SK-N-SH (cell line): Measurements from ENCODE around the gene LRRC38. TPM values are rescaled to one million over a fixed set of nuclear protein-coding genes. Genes with fewer than 3 reads are reported as not detected.
"Not testable (repeated sequence)": the region's sequence is repeated elsewhere in the genome, so short reads cannot be mapped to it uniquely, and the experiment has no call there.

Source experiments
- CTCF ChIA-PET: fragments of 300-600, 350-600 bp; formaldehyde crosslinking; extraction: SDS; loops from one replicate; lab custom pipeline; 2021; lab: Yijun Ruan, JAX
- POLR2A ChIA-PET: fragments of 350-600 bp; sonication (Branson Sonifier 250); formaldehyde crosslinking; extraction: SDS; loops from one replicate; lab custom pipeline; 2020; ENCODE audit warnings: antibody characterized with exemption, inconsistent platforms; lab: Yijun Ruan, JAX
- DNase-seq: peaks from one replicate; pipeline ENCODE4 v3.0.0; 2012
- H2AFZ ChIP-seq: fragments of 200-600 bp; sonication (generic); 2 replicates; pipeline ENCODE4 v1.8.1; 2016; ENCODE audit warnings: antibody characterized with exemption, mild to moderate bottlenecking, low read depth
- H3F3A ChIP-seq: fragments of 200-600 bp; sonication (generic); replicated peaks from 2 replicates; pipeline ENCODE3; 2016; ENCODE audit warnings: antibody characterized with exemption, mild to moderate bottlenecking; ENCODE audit not compliant: insufficient read depth
- H3K27ac ChIP-seq, 2 experiments: fragments of 200-500 bp in 1 of 2; fragments of 200-600 bp in 1 of 2; sonication (Bioruptor generic) in 1 of 2; sonication (generic), shearing (Covaris generic) in 1 of 2; 2 replicates each; pipeline versions ENCODE4 v1.5.1 to v1.6.1; 2014 to 2016; ENCODE audit warnings: low read depth in 2 of 2, inconsistent platforms in 1 of 2, low read length in 1 of 2, mild to moderate bottlenecking in 1 of 2, mixed read lengths in 1 of 2
- H3K27me3 ChIP-seq: fragments of 200-600 bp; sonication (generic), shearing (Covaris generic); 2 replicates; pipeline ENCODE4 v1.6.1; 2016; ENCODE audit warnings: mixed run types; ENCODE audit not compliant: insufficient read depth
- H3K36me3 ChIP-seq, 2 experiments: fragments of 200-500 bp in 1 of 2; fragments of 200-600 bp in 1 of 2; sonication (Bioruptor generic) in 1 of 2; sonication (generic) in 1 of 2; replicated peaks in 1 of 2; 2 replicates each; pipeline versions ENCODE3 to v1.5.1; 2014 to 2016; ENCODE audit warnings: low read length in 1 of 2, mild to moderate bottlenecking in 1 of 2; ENCODE audit not compliant: insufficient read depth in 2 of 2, control insufficient read depth in 1 of 2
- H3K4me1 ChIP-seq, 2 experiments: fragments of 200-500 bp in 1 of 2; fragments of 200-600 bp in 1 of 2; sonication (Bioruptor generic) in 1 of 2; sonication (generic), shearing (Covaris generic) in 1 of 2; 2 replicates each; pipeline versions ENCODE4 v1.5.1 to v1.6.1; 2014 to 2016; ENCODE audit warnings: low read depth in 1 of 2, low read length in 1 of 2, mixed run types in 1 of 2; ENCODE audit not compliant: insufficient read depth in 2 of 2, control insufficient read depth in 1 of 2
- H3K4me2 ChIP-seq: fragments of 200-600 bp; sonication (generic), shearing (Covaris generic); 2 replicates; pipeline ENCODE4 v1.6.1; 2017; ENCODE audit warnings: mixed run types
- H3K4me3 ChIP-seq, 2 experiments: fragments of 200-500 bp in 1 of 2; fragments of 200-600 bp in 1 of 2; sonication (Bioruptor generic) in 1 of 2; sonication (generic), shearing (Covaris generic) in 1 of 2; 2 replicates each; pipeline versions ENCODE4 v1.5.1 to v1.8.1; 2014 to 2016; ENCODE audit warnings: low read depth in 2 of 2, inconsistent platforms in 1 of 2, low read length in 1 of 2, mild to moderate bottlenecking in 1 of 2, mixed read lengths in 1 of 2, moderate library complexity in 1 of 2
- H3K79me2 ChIP-seq: fragments of 200-600 bp; sonication (generic); 2 replicates; pipeline ENCODE4 v1.8.1; 2017; ENCODE audit warnings: mild to moderate bottlenecking; ENCODE audit not compliant: insufficient read depth
- H3K9ac ChIP-seq: fragments of 200-600 bp; sonication (generic); 2 replicates; pipeline ENCODE4 v1.6.1; 2017; ENCODE audit warnings: mixed run types
- H3K9me2 ChIP-seq: fragments of 200-600 bp; sonication (generic); 2 replicates; pipeline ENCODE4 v1.6.1; 2017; ENCODE audit warnings: mixed run types
- H3K9me3 ChIP-seq: fragments of 200-600 bp; sonication (generic); 2 replicates; pipeline ENCODE4 v1.6.1; 2017; ENCODE audit warnings: mixed run types, mild to moderate bottlenecking, moderate library complexity
- H4K20me1 ChIP-seq: fragments of 200-600 bp; sonication (generic); 2 replicates; pipeline ENCODE4 v1.6.1; 2017; ENCODE audit warnings: mild to moderate bottlenecking, mixed run types; ENCODE audit not compliant: insufficient read depth
- ELF1 ChIP-seq: IDR thresholded peaks from 2 replicates; pipeline ENCODE4 v1.4.0; 2012
- EP300 ChIP-seq, 2 experiments: IDR thresholded peaks; 2 replicates each; pipeline versions ENCODE4 v1.4.0 to v1.6.1; 2012; ENCODE audit warnings: borderline replicate concordance in 1 of 2, low read depth in 1 of 2, low read length in 1 of 2
- FOSL2 ChIP-seq: IDR thresholded peaks from 2 replicates; pipeline ENCODE4 v1.4.0; 2012; ENCODE audit warnings: low read depth, mild to moderate bottlenecking, moderate library complexity, borderline replicate concordance
- GABPA ChIP-seq: IDR thresholded peaks from 2 replicates; pipeline ENCODE4 v1.4.0; 2012; ENCODE audit warnings: low read depth, mild to moderate bottlenecking
- IRF3 ChIP-seq: fragments of 150-350 bp; IDR thresholded peaks from 2 replicates; pipeline ENCODE4 v1.6.1; 2016; ENCODE audit warnings: mild to moderate bottlenecking, low read depth, low read length
- JUND ChIP-seq: IDR thresholded peaks from 2 replicates; pipeline ENCODE4 v1.4.0; 2012
- MXI1 ChIP-seq: IDR thresholded peaks from 2 replicates; pipeline ENCODE4 v1.6.1; 2012; ENCODE audit warnings: mild to moderate bottlenecking, low read depth, low read length, improper control_type of control experiment
- NFIC ChIP-seq: IDR thresholded peaks from 2 replicates; pipeline ENCODE4 v1.4.0; 2012; ENCODE audit warnings: borderline replicate concordance
- POLR2AphosphoS5 ChIP-seq: IDR thresholded peaks from 2 replicates; pipeline ENCODE4 v1.6.1; 2012; ENCODE audit warnings: low read depth, low read length
- RAD21 ChIP-seq: IDR thresholded peaks from 2 replicates; pipeline ENCODE4 v1.6.1; 2012; ENCODE audit warnings: mild to moderate bottlenecking, low read length
- RXRA ChIP-seq: IDR thresholded peaks from 2 replicates; pipeline ENCODE4 v1.4.0; 2012; ENCODE audit warnings: low read depth, mild to moderate bottlenecking, borderline replicate concordance
- TAF1 ChIP-seq: IDR thresholded peaks from 2 replicates; pipeline ENCODE4 v1.6.1; 2012; ENCODE audit warnings: low read depth, mild to moderate bottlenecking, low read length, moderate library complexity, borderline replicate concordance
- TCF12 ChIP-seq: IDR thresholded peaks from 2 replicates; pipeline ENCODE4 v1.4.0; 2012
- ZBTB33 ChIP-seq: IDR thresholded peaks from 2 replicates; pipeline ENCODE4 v1.4.0; 2012; ENCODE audit warnings: low read depth, borderline replicate concordance
- WGBS: methylation state at CpG from one replicate; pipeline ENCODE4 v1.1.6; 2017; ENCODE audit warnings: low lambda C conversion rate; 5-methylcytosine and 5-hydroxymethylcytosine counted together
- polyA plus RNA-seq, 3 experiments: library from polyadenylated mRNA; depleted of rRNA; stranded (reverse); fragments of >200 nt; gene quantifications; 2 replicates each; pipeline ENCODE4 v1.2.3, GENCODE V29; 2012
- TF ChIP-seq, protein P1 (sequence below): IDR thresholded peaks from 2 replicates; pipeline ENCODE4 v1.4.0; 2012; ENCODE audit warnings: low read depth, borderline replicate concordance
- TF ChIP-seq, protein P2 (sequence below): fragments of 150-350 bp; IDR thresholded peaks from 2 replicates; pipeline ENCODE4 v1.6.1; 2017; ENCODE audit warnings: antibody characterized with exemption, low read length, low read depth, borderline replicate concordance
- TF ChIP-seq, protein P3 (sequence below): IDR thresholded peaks from 2 replicates; pipeline ENCODE4; 2012

Gene LRRC38
- polyA plus RNA-seq, 1 of the 3 experiments (the other 2 are of a cell fraction) = 0.02 TPM

- H3K27ac ChIP-seq, H3K27me3 ChIP-seq, H3F3A ChIP-seq, H3K4me3 ChIP-seq, H3K9me3 ChIP-seq, DNase-seq, H3K36me3 ChIP-seq, H3K9ac ChIP-seq, H2AFZ ChIP-seq, H3K4me2 ChIP-seq, POLR2A ChIA-PET, H4K20me1 ChIP-seq, H3K9me2 ChIP-seq, H3K4me1 ChIP-seq, H3K79me2 ChIP-seq: not testable (repeated sequence)
- CTCF ChIA-PET = interaction anchor here (1.9 kb wide), 1 partner anchor 11 kb away, joined by 4 read pairs; no protein-coding TSS in a partner anchor
- 19% methylated on average over 12 of the region's 32 CpGs for WGBS
Measured at GRCh38 chr1:13433694-13434358, 80.0 kb downstream of the LRRC38 start.

DNA sequence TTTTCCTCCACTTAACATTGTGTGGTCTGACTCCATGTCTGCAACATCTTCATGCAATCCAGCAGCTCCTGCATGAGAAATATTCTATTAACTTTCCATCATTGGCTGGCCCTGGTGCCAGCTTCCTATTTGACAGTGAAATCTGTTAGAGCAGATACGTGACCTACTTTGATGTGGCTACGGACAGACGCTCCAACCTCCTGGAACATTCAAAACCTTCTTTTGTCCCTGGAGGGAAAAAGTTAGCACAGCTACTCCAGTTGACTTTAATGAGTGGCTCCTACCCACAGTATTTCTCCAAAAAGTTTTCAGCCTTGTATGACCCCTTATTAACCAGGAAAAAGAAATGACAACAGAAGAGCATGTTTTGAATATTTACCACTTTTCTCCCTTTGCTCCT is 81.6 kb downstream of the LRRC38 start:
- ChIA-PET CTCF (interaction anchor here (1.2 kb wide), 1 partner anchor 10 kb away, joined by 3 read pairs; no protein-coding TSS in a partner anchor), POLR2A (no interaction called here)
- no peak overlapping the region for H3K4me3 ChIP-seq
- H3K36me3 ChIP-seq = no peaks in the 10 kb centered on the region
- 14% methylated on average over 3 of the region's 3 CpGs for WGBS
- no peaks in the 10 kb centered on the region for H4K20me1 ChIP-seq
- no peak for DNase-seq
- no peak overlapping the region for H3K27ac ChIP-seq
- H3K4me2 ChIP-seq = no peak overlapping the region
- H2AFZ ChIP-seq = no peak overlapping the region
- no peaks in the 10 kb centered on the region for H3K79me2 ChIP-seq
- no peaks in the 10 kb centered on the region for H3K9me3 ChIP-seq
- no peaks in the 10 kb centered on the region for H3F3A ChIP-seq
- TF ChIP-seq POLR2AphosphoS5 (no peak), EP300 (IDR thresholded peaks at IDR 0.05; ENCODE audit: borderline replicate concordance in 1 of 2, low read depth in 1 of 2, low read length in 1 of 2) (no peak), IRF3 (no peak), GABPA (no peak), FOSL2 (no peak), JUND (no peak), TCF12 (no peak), TAF1 (no peak), NFIC (no peak), RXRA (no peak), ZBTB33 (no peak), MXI1 (no peak), ELF1 (no peak), RAD21 (no peak)
- TF ChIP-seq, protein P1, sequence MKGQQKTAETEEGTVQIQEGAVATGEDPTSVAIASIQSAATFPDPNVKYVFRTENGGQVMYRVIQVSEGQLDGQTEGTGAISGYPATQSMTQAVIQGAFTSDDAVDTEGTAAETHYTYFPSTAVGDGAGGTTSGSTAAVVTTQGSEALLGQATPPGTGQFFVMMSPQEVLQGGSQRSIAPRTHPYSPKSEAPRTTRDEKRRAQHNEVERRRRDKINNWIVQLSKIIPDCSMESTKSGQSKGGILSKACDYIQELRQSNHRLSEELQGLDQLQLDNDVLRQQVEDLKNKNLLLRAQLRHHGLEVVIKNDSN = no peak
- TF ChIP-seq, protein P2, sequence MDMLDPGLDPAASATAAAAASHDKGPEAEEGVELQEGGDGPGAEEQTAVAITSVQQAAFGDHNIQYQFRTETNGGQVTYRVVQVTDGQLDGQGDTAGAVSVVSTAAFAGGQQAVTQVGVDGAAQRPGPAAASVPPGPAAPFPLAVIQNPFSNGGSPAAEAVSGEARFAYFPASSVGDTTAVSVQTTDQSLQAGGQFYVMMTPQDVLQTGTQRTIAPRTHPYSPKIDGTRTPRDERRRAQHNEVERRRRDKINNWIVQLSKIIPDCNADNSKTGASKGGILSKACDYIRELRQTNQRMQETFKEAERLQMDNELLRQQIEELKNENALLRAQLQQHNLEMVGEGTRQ = no peak
- TF ChIP-seq, protein P3, sequence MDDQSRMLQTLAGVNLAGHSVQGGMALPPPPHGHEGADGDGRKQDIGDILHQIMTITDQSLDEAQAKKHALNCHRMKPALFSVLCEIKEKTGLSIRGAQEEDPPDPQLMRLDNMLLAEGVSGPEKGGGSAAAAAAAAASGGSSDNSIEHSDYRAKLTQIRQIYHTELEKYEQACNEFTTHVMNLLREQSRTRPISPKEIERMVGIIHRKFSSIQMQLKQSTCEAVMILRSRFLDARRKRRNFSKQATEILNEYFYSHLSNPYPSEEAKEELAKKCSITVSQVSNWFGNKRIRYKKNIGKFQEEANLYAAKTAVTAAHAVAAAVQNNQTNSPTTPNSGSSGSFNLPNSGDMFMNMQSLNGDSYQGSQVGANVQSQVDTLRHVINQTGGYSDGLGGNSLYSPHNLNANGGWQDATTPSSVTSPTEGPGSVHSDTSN = no peak
- H3K4me1 ChIP-seq = no peaks in the 10 kb centered on the region
- no peak overlapping the region for H3K9ac ChIP-seq
- H3K27me3 ChIP-seq = no peaks in the 10 kb centered on the region; the same call in 1 of the 2 replicates
- H3K9me2 ChIP-seq = no peaks in the 10 kb centered on the region
